Keratinocyte (primary cell): ENCODE measurements around the gene MYBBP1A. TPM values are rescaled to one million over a fixed set of nuclear protein-coding genes. Genes with fewer than 3 reads are reported as not detected.

Experiments
- DNase-seq: peaks from one replicate; pipeline ENCODE4 v3.0.0-alpha.2; 2011; ENCODE audit warnings: low read depth, missing footprints, low spot score
- FAIRE-seq: peaks from 2 replicates; lab custom pipeline; 2011; peaks lifted over from hg19 to GRCh38; lab: Jason Lieb, UNC
- H2AFZ ChIP-seq: 2 replicates; pipeline ENCODE4 v1.6.0; 2012; ENCODE audit warnings: low read length, control low read depth, inconsistent platforms; ENCODE audit not compliant: control insufficient read depth
- H3K27ac ChIP-seq: 2 replicates; pipeline ENCODE4 v1.5.1; 2011; ENCODE audit warnings: low read length; ENCODE audit not compliant: control insufficient read depth, insufficient read depth
- H3K27me3 ChIP-seq: 3 replicates; pipeline ENCODE4 v1.6.0; 2011; ENCODE audit warnings: low read length; ENCODE audit not compliant: control insufficient read depth, insufficient read depth; ENCODE audit errors: extremely low read depth
- H3K36me3 ChIP-seq, 2 experiments: 2 replicates in 1 of 2; 3 replicates in 1 of 2; pipeline ENCODE4 v1.5.1; 2011; ENCODE audit warnings: low read length in 2 of 2, mild to moderate bottlenecking in 1 of 2; ENCODE audit not compliant: control insufficient read depth in 2 of 2, insufficient read depth in 2 of 2; ENCODE audit errors: extremely low read depth in 1 of 2
- H3K4me1 ChIP-seq: 3 replicates; pipeline ENCODE4 v1.5.1; 2011; ENCODE audit warnings: low read length; ENCODE audit not compliant: control insufficient read depth, insufficient read depth; ENCODE audit errors: extremely low read depth
- H3K4me2 ChIP-seq: 3 replicates; pipeline ENCODE4 v1.6.0; 2011; ENCODE audit warnings: low read depth, low read length; ENCODE audit not compliant: control insufficient read depth, insufficient read depth; ENCODE audit errors: extremely low read depth
- H3K4me3 ChIP-seq, 3 experiments: fragments of 200-600 bp in 1 of 3; sonication (generic) in 1 of 3; 2 replicates in 2 of 3; 3 replicates in 1 of 3; pipeline ENCODE4 v1.5.1; 2011 to 2016; ENCODE audit warnings: low read length in 3 of 3, mild to moderate bottlenecking in 3 of 3, control low read depth in 2 of 3, inconsistent platforms in 1 of 3, low read depth in 1 of 3, mixed read lengths in 1 of 3, mixed run types in 1 of 3, moderate library complexity in 1 of 3; ENCODE audit not compliant: control insufficient read depth in 2 of 3, insufficient read depth in 2 of 3; ENCODE audit errors: extremely low read depth in 1 of 3
- H3K79me2 ChIP-seq: 2 replicates; pipeline ENCODE4 v1.6.0; 2012; ENCODE audit warnings: low read length; ENCODE audit not compliant: control insufficient read depth, insufficient read depth
- H3K9ac ChIP-seq: 3 replicates; pipeline ENCODE4 v1.6.0; 2011; ENCODE audit warnings: low read length; ENCODE audit not compliant: control insufficient read depth, insufficient read depth; ENCODE audit errors: extremely low read depth
- H3K9me1 ChIP-seq: 3 replicates; pipeline ENCODE4 v1.6.0; 2011; ENCODE audit warnings: low read length; ENCODE audit not compliant: control insufficient read depth, insufficient read depth; ENCODE audit errors: extremely low read depth
- H3K9me3 ChIP-seq: 2 replicates; pipeline ENCODE4 v1.5.1; 2012; ENCODE audit warnings: low read depth, low read length; ENCODE audit not compliant: control insufficient read depth
- H4K20me1 ChIP-seq: 3 replicates; pipeline ENCODE4 v1.6.0; 2011; ENCODE audit warnings: low read length; ENCODE audit not compliant: control insufficient read depth, insufficient read depth; ENCODE audit errors: extremely low read depth
- EZH2 ChIP-seq: IDR thresholded peaks from one replicate; pipeline ENCODE4 v1.6.1; 2012; ENCODE audit warnings: inconsistent platforms, mild to moderate bottlenecking, low read length, moderate library complexity
- dilution Hi-C: fragments of 300-500 bp; cut with MboI; formaldehyde crosslinking; loops from one replicate; pipeline ENCODE4 v1.7.0; 2020; ENCODE audit warnings: low sequenced_read_pairs; ENCODE audit not compliant: extremely low pct_ligation_motif_present
- polyA plus RNA-seq, 5 experiments: library from polyadenylated mRNA; depleted of rRNA in 3 of 5; stranded (reverse) in 3 of 5; stranded (forward) in 1 of 5; unstranded in 1 of 5; fragments of >200 nt; gene quantifications; 1 replicate in 1 of 5; 2 replicates in 3 of 5; 3 replicates in 1 of 5; pipeline versions ENCODE4 v1.2.1 to v1.2.3, GENCODE V29; 2011 to 2012; ENCODE audit warnings: missing spikeins in 2 of 5, low read depth in 1 of 5, low replicate concordance in 1 of 5
- TF ChIP-seq, protein P1 (sequence below), 3 experiments: IDR thresholded peaks in 1 of 3; conservative IDR thresholded peaks in 1 of 3; optimal IDR thresholded peaks in 1 of 3; 2 replicates in 2 of 3; 3 replicates in 1 of 3; pipeline versions ENCODE3 to v1.5.1; 2011; ENCODE audit warnings: low read length in 3 of 3, mild to moderate bottlenecking in 3 of 3, moderate library complexity in 2 of 3, control low read depth in 1 of 3, inconsistent platforms in 1 of 3; ENCODE audit not compliant: insufficient read depth in 2 of 3; ENCODE audit errors: extremely low read depth in 1 of 3

Gene MYBBP1A
- polyA plus RNA-seq, 1 donor (not counting 4 experiments of a cell fraction or from before 2014, with no cell fraction given), result 20.5 TPM

DNA sequence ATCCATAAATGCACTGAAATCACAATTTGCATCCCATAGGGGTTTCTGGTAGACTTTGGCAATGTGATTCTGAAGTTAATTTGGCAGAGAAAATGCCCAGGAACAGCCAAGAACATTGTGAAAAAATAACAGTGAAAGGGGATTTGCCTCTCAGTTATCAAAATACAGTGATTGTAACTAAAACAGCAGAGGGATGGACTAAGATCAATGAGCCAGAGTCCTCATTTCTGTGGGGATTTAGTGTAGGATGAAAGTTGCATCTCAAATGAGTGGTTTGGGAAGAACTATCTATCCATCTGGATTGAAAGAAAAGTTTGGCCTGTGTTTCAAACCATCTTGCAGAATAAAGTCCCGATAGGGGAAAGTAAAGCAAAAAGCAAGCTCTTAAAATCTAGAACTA lies 28.1 kb downstream of the MYBBP1A start:
- H2AFZ ChIP-seq, result no peak overlapping the region
- dilution Hi-C loops, result no loop called here
- TF ChIP-seq, protein P1, sequence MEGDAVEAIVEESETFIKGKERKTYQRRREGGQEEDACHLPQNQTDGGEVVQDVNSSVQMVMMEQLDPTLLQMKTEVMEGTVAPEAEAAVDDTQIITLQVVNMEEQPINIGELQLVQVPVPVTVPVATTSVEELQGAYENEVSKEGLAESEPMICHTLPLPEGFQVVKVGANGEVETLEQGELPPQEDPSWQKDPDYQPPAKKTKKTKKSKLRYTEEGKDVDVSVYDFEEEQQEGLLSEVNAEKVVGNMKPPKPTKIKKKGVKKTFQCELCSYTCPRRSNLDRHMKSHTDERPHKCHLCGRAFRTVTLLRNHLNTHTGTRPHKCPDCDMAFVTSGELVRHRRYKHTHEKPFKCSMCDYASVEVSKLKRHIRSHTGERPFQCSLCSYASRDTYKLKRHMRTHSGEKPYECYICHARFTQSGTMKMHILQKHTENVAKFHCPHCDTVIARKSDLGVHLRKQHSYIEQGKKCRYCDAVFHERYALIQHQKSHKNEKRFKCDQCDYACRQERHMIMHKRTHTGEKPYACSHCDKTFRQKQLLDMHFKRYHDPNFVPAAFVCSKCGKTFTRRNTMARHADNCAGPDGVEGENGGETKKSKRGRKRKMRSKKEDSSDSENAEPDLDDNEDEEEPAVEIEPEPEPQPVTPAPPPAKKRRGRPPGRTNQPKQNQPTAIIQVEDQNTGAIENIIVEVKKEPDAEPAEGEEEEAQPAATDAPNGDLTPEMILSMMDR (optimal IDR thresholded peaks at IDR 0.05 in 1 of 3, IDR thresholded peaks at IDR 0.05 in 1 of 3, conservative IDR thresholded peaks at IDR 0.05 in 1 of 3; ENCODE audit: extremely low read depth in 1 of 3, insufficient read depth in 2 of 3, low read length in 3 of 3), result no peak
- no peak for TF ChIP-seq EZH2
- H3K79me2 ChIP-seq, result no peaks in the 10 kb centered on the region
- no peaks in the 10 kb centered on the region for H4K20me1 ChIP-seq
- DNase-seq, result no peak
- H3K36me3 ChIP-seq, result no peaks in the 10 kb centered on the region
- no peak overlapping the region for H3K4me3 ChIP-seq
- H3K27me3 ChIP-seq, result peaks cover 20% of the 10 kb centered on the region
- no peak overlapping the region for H3K4me2 ChIP-seq
- H3K27ac ChIP-seq, result no peak overlapping the region
- no peak for FAIRE-seq
- no peaks in the 10 kb centered on the region for H3K4me1 ChIP-seq
- no peaks in the 10 kb centered on the region for H3K9me1 ChIP-seq
- no peak overlapping the region for H3K9ac ChIP-seq
- no peaks in the 10 kb centered on the region for H3K9me3 ChIP-seq

DNA sequence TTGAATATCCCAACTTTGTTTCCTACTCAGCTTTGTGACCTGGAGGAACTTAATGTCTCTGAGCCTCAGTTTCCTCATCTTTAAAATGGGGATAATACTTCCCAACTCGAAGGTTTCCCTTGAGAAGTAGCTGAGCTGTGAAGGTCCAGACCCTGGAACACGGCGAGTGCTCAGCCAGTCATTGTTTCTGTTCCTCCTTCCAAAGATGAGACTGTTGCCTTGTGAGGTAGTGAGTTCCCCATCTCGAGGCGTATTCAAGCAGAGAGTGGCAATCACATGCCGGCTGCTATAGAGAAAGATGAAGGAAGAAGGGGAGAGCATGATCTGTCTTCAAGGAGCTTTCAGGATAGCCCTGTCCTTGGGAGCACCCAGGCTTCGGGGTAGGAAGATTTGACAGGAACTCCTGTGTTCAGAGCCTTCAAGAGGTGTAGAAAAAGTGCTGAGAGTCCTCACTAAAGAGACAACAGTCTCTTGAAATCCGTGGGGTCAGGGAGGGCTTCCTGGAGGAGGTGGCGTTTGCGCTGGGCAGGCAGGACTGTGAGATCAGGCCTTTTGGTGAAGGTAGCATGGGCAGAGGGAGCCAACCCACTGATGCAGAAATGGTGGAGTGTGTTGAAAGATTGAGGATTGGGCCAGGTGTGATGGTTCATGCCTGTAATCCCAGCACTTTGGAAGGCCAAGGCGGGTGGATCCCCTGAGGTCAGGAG lies 29.3 kb downstream of the MYBBP1A start:
- H3K27me3 ChIP-seq, result peaks cover 14% of the 10 kb centered on the region
- TF ChIP-seq, protein P1 (optimal IDR thresholded peaks at IDR 0.05 in 1 of 3, IDR thresholded peaks at IDR 0.05 in 1 of 3, conservative IDR thresholded peaks at IDR 0.05 in 1 of 3; ENCODE audit: extremely low read depth in 1 of 3, insufficient read depth in 2 of 3, low read length in 3 of 3), result no peak
- TF ChIP-seq EZH2, result no peak
- dilution Hi-C loops, result no loop called here
- H3K9me1 ChIP-seq, result no peaks in the 10 kb centered on the region
- H2AFZ ChIP-seq, result no peak overlapping the region
- DNase-seq, result no peak
- H3K27ac ChIP-seq, result no peak overlapping the region
- H3K79me2 ChIP-seq, result no peaks in the 10 kb centered on the region
- H3K36me3 ChIP-seq, result no peaks in the 10 kb centered on the region
- no peaks in the 10 kb centered on the region for H4K20me1 ChIP-seq
- H3K9me3 ChIP-seq, result no peaks in the 10 kb centered on the region
- no peak overlapping the region for H3K4me2 ChIP-seq
- no peak overlapping the region for H3K4me3 ChIP-seq
- peaks cover 10% of the 10 kb centered on the region for H3K4me1 ChIP-seq
- no peak for FAIRE-seq
- no peak overlapping the region for H3K9ac ChIP-seq
